H1 (cell line): ENCODE results near the gene MMEL1. TPM values are rescaled to one million over a fixed set of nuclear protein-coding genes. Genes with fewer than 3 reads are reported as not detected.

ENCODE experiments used
- CBX8 ChIP-seq: fragments of 300-800, 300-1000 bp; sonication (generic); IDR thresholded peaks from 2 replicates; pipeline ENCODE4 v1.7.1; 2016; ENCODE audit warnings: low read depth, low read length, borderline replicate concordance
- CHD7 ChIP-seq: fragments of 300-600 bp; sonication (generic); IDR thresholded peaks from 2 replicates; pipeline ENCODE4 v1.7.1; 2012; ENCODE audit warnings: low read length, moderate library complexity, mild to moderate bottlenecking, inconsistent platforms; ENCODE audit not compliant: insufficient replicate concordance
- KDM5A ChIP-seq: fragments of 200-600 bp; IDR thresholded peaks from 2 replicates; pipeline ENCODE4 v1.7.1; 2012; ENCODE audit warnings: mild to moderate bottlenecking, low read length, inconsistent platforms, mixed read lengths
- polyA plus RNA-seq, 7 experiments: library from polyadenylated mRNA; depleted of rRNA in 3 of 7; stranded (reverse) in 5 of 7; unstranded in 2 of 7; fragments of >200 nt in 5 of 7; fragments of 200-250 nt in 2 of 7; gene quantifications; 1 replicate in 5 of 7; 2 replicates in 1 of 7; 4 replicates in 1 of 7; pipeline versions ENCODE4 v1.2.1 to v1.2.3, GENCODE V29; 2011 to 2013; ENCODE audit warnings: missing spikeins in 2 of 7, mixed read lengths in 2 of 7
- total RNA-seq: library from RNA; stranded (reverse); fragmentation: NEBNext Ultra II Directional; extraction: Animal tissue kit (Norgen Biotek cat#: 25700); gene quantifications from 2 replicates; pipeline ENCODE4 v1.2.1, GENCODE V29; 2021

The MMEL1 gene
- total and polyA plus RNA-seq, 2 of the 8 experiments (the other 6 are each of a cell fraction or from before 2014, with no cell fraction given), result 0.91 to 1.7 TPM

GRCh38 chr1:2604844-2605508 lies 27.8 kb downstream of the MMEL1 start (continued):
- TF ChIP-seq CHD7 (no peak), CBX8 (no peak), KDM5A (no peak)
